Vagina (tissue), 2 donors: ENCODE results near the gene SETD5.

Source experiments
- POLR2A ChIP-seq, 2 donors: fragments of 450-650 bp; IDR thresholded peaks; one replicate each; pipeline ENCODE4 v1.6.1; 2017; ENCODE audit warnings: antibody characterized with exemption in 2 of 2, mild to moderate bottlenecking in 2 of 2, moderate library complexity in 2 of 2
- POLR2AphosphoS5 ChIP-seq, 2 donors: sonication (generic); formaldehyde crosslinking; IDR thresholded peaks; one replicate each; pipeline ENCODE4 v1.9.0; 2017; ENCODE audit warnings: antibody characterized with exemption in 2 of 2, mild to moderate bottlenecking in 2 of 2, low read depth in 1 of 2; ENCODE audit not compliant: insufficient read depth in 1 of 2
- TF ChIP-seq, protein P1 (sequence below), 3 experiments: fragments of 450-650 bp in 2 of 3; fragments of 200-600 bp in 1 of 3; sonication (generic) in 1 of 3; IDR thresholded peaks; one replicate each; pipeline ENCODE4 v1.5.1; 2017 to 2019; ENCODE audit warnings: antibody characterized with exemption in 3 of 3, mild to moderate bottlenecking in 2 of 3, moderate library complexity in 2 of 3

GRCh38 chr3:9369508-9369907 is 27.9 kb upstream of the SETD5 start:
- TF ChIP-seq, protein P1, sequence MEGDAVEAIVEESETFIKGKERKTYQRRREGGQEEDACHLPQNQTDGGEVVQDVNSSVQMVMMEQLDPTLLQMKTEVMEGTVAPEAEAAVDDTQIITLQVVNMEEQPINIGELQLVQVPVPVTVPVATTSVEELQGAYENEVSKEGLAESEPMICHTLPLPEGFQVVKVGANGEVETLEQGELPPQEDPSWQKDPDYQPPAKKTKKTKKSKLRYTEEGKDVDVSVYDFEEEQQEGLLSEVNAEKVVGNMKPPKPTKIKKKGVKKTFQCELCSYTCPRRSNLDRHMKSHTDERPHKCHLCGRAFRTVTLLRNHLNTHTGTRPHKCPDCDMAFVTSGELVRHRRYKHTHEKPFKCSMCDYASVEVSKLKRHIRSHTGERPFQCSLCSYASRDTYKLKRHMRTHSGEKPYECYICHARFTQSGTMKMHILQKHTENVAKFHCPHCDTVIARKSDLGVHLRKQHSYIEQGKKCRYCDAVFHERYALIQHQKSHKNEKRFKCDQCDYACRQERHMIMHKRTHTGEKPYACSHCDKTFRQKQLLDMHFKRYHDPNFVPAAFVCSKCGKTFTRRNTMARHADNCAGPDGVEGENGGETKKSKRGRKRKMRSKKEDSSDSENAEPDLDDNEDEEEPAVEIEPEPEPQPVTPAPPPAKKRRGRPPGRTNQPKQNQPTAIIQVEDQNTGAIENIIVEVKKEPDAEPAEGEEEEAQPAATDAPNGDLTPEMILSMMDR (IDR thresholded peaks at IDR 0.05): no peak
- TF ChIP-seq POLR2AphosphoS5 (IDR thresholded peaks at IDR 0.05; ENCODE audit: insufficient read depth in 1 of 2, low read depth in 1 of 2) (no peak), POLR2A (IDR thresholded peaks at IDR 0.05) (no peak)
